HG02970 (cell line): ENCODE measurements around the gene TXNDC8.
"Not testable (repeated sequence)": the region's sequence is repeated elsewhere in the genome, so short reads cannot be mapped to it uniquely, and the experiment has no call there.

Source experiments
- ATAC-seq: cut with Tn5 transposase; IDR thresholded peaks from one replicate; pipeline ENCODE4 v1.9.1; 2021; ENCODE audit warnings: mild to moderate bottlenecking, moderate library complexity, moderate number of reproducible peaks; ENCODE audit not compliant: unreplicated experiment, low FRiP score

The TXNDC8 gene

DNA sequence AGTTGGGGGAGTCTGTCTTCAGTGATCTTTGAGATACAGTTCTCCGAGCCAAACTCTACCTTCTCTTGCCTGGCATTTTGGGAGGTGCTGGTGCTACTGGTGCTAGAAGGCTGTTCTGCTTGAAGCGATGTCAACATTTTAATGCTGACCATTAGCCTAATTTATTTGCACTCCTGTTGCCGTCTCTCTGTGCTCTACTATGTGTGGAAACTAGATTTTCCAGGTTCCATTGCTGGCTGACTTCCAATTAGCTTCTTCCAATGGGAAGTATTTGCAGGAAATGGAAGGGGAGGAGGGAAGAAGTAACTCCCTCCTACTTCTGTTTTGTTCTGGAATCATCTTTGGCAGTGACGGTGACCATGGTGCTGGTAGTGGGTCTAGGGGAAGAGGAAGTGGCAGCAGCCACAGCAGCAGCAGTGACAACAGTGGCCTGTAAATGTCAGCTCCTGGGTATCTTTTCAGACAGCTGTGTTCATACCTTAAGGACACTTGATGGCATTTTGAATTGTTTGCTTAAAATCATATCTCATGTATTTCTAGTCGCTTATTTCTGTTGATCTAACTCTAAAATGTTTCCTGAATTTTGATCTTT is 7.9 kb downstream of the TXNDC8 start:
- ATAC-seq = no peak

GRCh38 chr9:110328763-110329162 is 8.9 kb downstream of the TXNDC8 start:
- no peak for ATAC-seq

GRCh38 chr9:110327716-110328115 is 9.9 kb downstream of the TXNDC8 start:
- no peak for ATAC-seq

GRCh38 chr9:110323818-110324217 is 13.8 kb downstream of the TXNDC8 start:
- ATAC-seq = no peak

- ATAC-seq = no peak
Measured at GRCh38 chr9:110320651-110321445, 16.8 kb downstream of the TXNDC8 start.

- no peak for ATAC-seq
Measured at GRCh38 chr9:110319781-110320492, 17.7 kb downstream of the TXNDC8 start.

DNA sequence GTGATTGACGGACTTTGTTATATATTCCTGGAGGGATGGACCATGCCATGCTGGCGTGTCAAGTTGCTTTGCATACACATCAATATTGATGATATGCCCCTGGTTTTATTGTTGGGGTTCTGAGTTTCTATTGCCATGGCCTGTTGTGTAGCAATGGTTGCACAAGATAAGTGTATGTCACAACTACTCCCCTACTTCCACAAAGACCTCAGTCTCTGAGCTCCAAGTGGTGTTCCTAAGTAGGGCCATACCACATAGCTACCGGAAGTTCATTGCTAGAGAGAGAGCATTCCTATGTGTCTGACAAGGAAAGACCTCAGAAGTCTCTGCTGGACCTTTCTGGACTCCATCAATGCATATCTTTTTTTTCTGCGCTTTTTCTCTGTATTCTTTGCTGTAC is 19.8 kb downstream of the TXNDC8 start:
- ATAC-seq = no peak

DNA sequence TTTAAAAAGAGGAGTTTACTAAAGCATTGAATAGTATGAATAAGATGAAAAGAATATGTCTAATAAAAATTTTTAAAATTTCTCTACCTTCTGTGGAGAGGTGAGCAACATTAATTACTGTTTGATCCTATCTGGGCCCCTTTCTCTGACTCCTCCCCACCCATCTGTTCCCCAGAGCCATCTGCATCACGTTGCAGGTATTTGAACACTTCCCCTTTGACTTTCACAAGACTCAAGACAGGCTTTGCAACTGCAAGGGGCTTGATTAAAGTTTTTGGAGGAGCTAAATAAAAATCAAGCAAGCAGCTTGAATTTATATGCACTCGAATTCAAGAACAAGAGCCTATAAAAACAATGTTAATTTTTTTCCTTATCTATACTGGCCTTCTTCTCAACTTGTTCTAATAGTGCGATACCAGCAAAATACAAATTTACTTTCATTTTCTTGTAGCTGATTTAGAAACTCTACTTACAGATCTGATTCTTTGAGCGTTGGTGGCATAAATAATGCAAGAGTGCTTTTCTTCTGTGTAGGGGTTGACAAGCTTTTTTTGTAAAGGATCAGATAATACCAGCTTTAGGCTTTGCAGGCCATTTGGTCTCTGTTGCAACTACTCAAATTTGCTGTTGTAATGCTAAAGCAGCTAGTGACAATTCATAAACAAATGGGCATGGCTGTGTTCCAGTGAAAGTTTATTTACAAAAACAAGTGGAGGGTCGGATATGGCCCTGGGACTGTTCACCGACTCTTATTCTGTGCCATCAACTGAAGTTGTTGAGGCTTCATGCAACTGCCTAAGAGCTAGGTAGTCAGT is 21.2 kb downstream of the TXNDC8 start:
- ATAC-seq = peak; percentile 88

- ATAC-seq = not testable (repeated sequence)
Measured at GRCh38 chr9:110311978-110312377, 25.7 kb downstream of the TXNDC8 start.

- no peak for ATAC-seq
Measured at GRCh38 chr9:110309681-110310080, 28.0 kb downstream of the TXNDC8 start.

- no peak for ATAC-seq
Measured at GRCh38 chr9:110308633-110309038, 29.0 kb downstream of the TXNDC8 start.

- ATAC-seq = no peak
Measured at GRCh38 chr9:110307191-110307590, 30.5 kb downstream of the TXNDC8 start.

DNA sequence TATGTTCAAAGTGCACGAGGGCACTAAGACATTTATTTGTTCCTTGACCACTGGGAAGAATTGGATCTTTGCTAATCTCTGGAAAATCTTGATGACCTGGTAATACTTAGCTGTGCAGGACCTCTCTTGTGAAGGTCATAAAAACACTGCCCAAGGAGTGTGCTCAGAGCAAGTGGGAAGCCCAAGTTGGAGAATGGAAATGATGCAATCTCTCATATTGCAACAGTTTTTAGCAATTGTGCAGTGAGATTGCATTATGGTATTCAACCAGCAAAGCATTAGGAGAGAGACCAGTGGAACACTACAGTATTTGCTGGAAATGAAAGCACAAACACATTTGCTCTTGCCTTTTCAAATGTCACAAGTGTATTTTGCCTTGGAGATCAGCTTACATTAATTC is 34.5 kb downstream of the TXNDC8 start:
- no peak for ATAC-seq

DNA sequence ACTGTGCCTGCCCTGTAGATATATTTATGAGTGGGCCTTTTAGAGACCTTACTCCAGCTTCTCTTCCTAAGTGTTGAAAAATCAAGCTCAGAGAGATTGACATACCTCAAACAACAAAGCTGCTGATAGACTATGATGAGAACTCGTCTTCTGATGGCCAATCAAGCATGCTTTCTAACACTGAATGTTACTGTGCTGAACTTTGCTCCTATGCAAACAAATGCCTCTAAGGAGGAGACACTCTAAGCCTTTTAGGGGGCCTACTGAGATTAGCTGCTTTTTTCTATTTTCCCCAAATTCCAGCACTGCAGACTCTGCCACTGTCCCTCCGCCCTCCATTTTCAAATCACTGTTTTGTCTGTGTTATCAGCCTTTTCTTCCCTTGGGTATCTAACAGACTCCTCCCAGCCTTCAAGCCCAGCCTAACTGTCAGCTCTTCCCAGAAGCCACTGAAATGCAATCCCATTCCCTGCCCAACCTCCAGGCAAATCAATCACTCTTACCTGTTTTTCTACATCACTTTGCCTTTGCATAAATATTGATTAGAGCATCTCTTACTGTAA is 39.5 kb downstream of the TXNDC8 start:
- ATAC-seq = no peak

GRCh38 chr9:110293248-110293647 is 44.4 kb downstream of the TXNDC8 start:
- no peak for ATAC-seq

DNA sequence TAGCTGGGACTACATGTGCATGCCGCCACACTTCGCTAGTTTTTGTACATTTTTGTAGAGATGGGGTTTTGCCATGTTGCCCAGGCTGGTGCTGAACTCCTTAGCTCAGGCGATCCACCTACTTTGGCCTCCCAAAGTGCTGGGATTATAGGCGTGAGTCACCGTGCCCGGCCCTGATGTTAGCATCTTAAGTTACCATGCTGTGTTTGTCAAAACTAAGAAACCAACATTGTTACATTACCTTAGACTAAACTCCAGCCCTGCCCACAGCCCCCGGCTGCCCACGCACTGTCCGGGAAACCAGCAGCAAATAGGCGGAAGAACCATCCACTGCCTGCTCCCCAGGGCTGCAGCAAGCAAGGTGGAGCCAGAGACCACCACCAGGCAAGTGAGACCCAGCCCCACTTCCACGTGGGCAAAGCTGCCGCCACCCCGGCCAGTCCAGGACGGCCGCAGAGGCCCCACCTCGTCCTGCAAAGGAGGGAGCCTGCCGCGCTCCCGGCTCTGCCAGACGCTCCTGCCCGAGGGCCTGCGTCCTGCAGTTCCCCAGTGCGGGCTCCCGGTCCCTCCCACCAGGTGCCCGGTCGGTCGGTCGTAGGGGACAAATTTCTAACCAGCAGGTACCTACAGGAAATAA is 45.6 kb downstream of the TXNDC8 start:
- no peak for ATAC-seq

- ATAC-seq = no peak
Measured at GRCh38 chr9:110290001-110290400, 47.7 kb downstream of the TXNDC8 start.

GRCh38 chr9:110288503-110288902 is 49.2 kb downstream of the TXNDC8 start:
- ATAC-seq = no peak

GRCh38 chr9:110287289-110287680 is 50.4 kb downstream of the TXNDC8 start:
- ATAC-seq = no peak
